GM06990 (cell line): ENCODE results near the gene TOM1L1.

ENCODE experiments used
- DNase-seq: peaks from one replicate; pipeline ENCODE4 v3.0.0-alpha.2; 2011; ENCODE audit not compliant: insufficient read length; ENCODE audit errors: extremely low read depth
- H3K27me3 ChIP-seq: replicated peaks from 2 replicates; pipeline ENCODE4 v1.6.0; 2011; ENCODE audit warnings: low read length; ENCODE audit not compliant: control insufficient read depth, insufficient read depth
- H3K36me3 ChIP-seq: 2 replicates; pipeline ENCODE4 v1.5.1; 2011; ENCODE audit warnings: low read length; ENCODE audit not compliant: control insufficient read depth, insufficient read depth
- H3K4me3 ChIP-seq: replicated peaks from 2 replicates; pipeline ENCODE4 v1.5.1; 2011; ENCODE audit warnings: low read depth, mild to moderate bottlenecking, control low read depth, low read length
- TF ChIP-seq, protein P1 (sequence below): IDR thresholded peaks from 2 replicates; pipeline ENCODE4 v1.5.1; 2011; ENCODE audit warnings: low read length, control low read depth, mild to moderate bottlenecking, inconsistent platforms; ENCODE audit not compliant: insufficient read depth, poor library complexity, severe bottlenecking

Gene TOM1L1

DNA sequence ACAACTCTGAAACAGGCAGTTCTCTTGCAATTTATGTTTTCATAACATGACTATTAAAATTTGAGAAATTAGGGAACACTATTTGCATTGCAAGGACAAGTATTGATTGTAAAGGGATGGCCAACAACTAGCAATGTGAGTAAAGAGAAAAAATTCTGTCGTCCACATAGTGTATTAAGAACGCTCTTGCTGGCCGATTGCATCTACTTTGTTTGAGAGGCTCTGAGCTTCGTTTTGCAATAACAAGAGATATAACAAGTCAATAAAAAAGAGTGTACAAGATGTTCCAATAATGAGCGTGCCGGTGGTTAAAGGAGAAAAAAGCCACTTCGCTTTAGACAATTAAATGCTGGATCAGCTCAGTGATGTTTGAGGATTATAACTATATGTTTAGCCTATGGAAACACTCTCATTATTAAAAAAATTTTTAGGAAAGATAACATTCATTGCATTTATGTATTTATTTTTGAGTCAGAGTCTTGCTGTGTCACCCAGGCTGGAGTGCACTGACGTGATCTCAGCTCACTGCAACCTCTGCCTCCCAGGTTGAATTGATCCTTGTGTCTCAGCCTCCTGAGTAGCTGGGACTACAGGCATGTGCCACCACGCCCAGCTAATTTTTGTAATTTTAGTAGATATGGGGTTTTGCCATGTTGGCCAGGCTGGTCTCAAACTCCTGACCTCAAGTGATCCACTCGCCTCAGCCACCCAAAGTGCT lies 19.2 kb upstream of the TOM1L1 start:
- Histone ChIP-seq H3K4me3 (no peak overlapping the region), H3K27me3 (no peaks in the 10 kb centered on the region), H3K36me3 (no peaks in the 10 kb centered on the region)
- TF ChIP-seq, protein P1, sequence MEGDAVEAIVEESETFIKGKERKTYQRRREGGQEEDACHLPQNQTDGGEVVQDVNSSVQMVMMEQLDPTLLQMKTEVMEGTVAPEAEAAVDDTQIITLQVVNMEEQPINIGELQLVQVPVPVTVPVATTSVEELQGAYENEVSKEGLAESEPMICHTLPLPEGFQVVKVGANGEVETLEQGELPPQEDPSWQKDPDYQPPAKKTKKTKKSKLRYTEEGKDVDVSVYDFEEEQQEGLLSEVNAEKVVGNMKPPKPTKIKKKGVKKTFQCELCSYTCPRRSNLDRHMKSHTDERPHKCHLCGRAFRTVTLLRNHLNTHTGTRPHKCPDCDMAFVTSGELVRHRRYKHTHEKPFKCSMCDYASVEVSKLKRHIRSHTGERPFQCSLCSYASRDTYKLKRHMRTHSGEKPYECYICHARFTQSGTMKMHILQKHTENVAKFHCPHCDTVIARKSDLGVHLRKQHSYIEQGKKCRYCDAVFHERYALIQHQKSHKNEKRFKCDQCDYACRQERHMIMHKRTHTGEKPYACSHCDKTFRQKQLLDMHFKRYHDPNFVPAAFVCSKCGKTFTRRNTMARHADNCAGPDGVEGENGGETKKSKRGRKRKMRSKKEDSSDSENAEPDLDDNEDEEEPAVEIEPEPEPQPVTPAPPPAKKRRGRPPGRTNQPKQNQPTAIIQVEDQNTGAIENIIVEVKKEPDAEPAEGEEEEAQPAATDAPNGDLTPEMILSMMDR, result no peak
- DNase-seq, result no peak

DNA sequence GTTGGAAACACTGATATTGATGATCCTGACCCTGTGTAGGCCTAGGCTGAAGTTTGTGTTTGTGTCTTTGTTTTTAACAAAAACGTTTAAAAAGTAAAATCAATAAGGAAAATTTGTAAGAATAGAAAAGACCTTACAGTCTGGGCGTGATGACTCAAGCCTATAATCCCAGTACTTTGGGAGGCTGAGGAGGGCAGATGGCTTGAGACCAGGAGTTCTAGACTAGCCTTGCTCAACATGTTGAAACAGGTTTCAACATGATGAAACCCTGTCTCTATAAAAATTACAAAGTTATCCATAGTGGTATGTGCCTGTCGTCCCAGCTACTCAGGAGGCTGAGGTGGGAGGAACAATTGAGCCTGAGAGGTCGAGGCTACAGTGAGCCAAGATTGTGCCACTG lies 18.3 kb upstream of the TOM1L1 start:
- H3K4me3 ChIP-seq, result no peak overlapping the region
- H3K36me3 ChIP-seq, result no peaks in the 10 kb centered on the region
- DNase-seq, result no peak
- no peaks in the 10 kb centered on the region for H3K27me3 ChIP-seq
- TF ChIP-seq, protein P1, result no peak

DNA sequence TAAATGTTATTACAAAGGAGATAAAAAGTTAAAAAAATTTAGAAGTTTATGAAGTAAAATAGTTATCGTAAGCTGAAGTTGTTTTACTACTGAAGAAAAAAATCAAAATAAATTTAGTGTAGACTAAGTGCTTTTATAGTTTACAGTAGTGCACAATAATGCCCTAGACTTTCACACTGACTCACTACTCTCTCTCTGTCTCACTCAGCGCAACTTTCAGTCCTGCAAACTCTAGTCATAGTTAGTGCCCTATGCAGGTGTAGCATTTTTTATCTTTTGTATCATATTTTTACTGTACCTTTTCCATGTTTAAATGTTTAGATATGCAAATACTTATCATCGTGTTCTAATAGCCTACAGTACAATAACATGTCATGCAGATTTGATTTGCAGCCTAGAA lies 17.7 kb upstream of the TOM1L1 start:
- DNase-seq, result no peak
- no peaks in the 10 kb centered on the region for H3K27me3 ChIP-seq
- H3K4me3 ChIP-seq, result no peak overlapping the region
- TF ChIP-seq, protein P1, result no peak
- no peaks in the 10 kb centered on the region for H3K36me3 ChIP-seq

DNA sequence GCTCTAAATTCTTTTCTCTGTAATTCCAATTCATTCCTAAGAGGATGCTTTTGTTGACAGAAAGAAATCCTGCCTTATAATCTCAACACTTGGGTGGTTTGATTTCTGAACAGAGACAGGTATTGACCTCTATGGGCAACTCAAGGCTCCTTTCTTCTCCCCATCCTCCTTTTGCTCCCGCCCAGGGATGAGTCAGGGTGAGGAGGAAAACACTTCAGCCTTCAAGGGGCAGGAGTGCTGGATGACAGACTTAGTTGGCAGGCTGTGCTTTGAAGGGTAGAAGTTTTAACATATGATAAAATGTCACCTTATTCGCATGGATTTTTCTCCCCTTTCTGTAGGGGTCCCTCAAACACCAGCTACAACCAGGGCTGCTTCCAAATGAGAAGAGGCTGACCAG lies 16.7 kb upstream of the TOM1L1 start:
- H3K4me3 ChIP-seq, result no peak overlapping the region
- no peaks in the 10 kb centered on the region for H3K27me3 ChIP-seq
- TF ChIP-seq, protein P1, result no peak
- no peak for DNase-seq
- H3K36me3 ChIP-seq, result no peaks in the 10 kb centered on the region

DNA sequence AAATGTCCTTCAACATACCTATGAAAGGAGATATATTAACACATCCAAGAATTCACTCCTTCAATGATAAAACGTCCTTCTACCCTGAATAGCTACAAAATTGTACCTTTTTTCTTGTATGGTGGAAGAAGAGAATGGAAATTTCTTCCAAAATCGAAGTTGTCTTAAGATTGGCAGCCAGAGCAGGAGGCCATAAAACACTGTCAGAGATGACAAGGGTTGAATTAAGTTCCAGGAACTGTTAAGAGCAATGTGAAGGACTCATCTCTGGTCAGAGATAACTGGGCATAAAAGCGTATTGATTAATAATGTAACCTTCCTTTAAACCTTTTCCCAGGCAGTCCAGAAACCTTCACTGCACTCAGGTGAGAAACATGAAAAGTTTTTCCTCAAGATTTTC lies 12.9 kb upstream of the TOM1L1 start:
- H3K36me3 ChIP-seq, result no peaks in the 10 kb centered on the region
- no peak for DNase-seq
- H3K4me3 ChIP-seq, result no peak overlapping the region
- H3K27me3 ChIP-seq, result no peaks in the 10 kb centered on the region
- TF ChIP-seq, protein P1, result no peak

DNA sequence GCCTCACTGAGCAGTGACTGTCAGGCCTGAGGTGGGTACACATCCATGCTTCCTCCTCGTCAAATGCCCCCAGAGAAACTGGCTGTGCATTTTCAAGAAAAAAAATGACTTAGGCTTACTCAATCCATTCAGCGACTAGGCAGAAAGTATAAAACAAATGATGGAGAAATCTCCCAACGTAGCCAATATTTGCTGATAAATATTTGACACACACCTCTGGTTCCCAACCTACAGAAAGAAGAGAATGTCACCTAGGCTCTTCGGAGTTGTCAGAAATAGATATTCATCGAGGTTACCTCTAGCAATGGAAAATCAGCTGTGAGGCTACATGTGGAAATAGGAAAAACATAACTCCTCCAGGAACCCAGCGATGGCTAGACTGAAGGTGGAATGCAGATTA lies 12.4 kb upstream of the TOM1L1 start:
- no peak for DNase-seq
- no peaks in the 10 kb centered on the region for H3K36me3 ChIP-seq
- TF ChIP-seq, protein P1, result no peak
- no peak overlapping the region for H3K4me3 ChIP-seq
- H3K27me3 ChIP-seq, result no peaks in the 10 kb centered on the region
